H1 (cell line): ENCODE measurements around the gene NLRP6. TPM values are rescaled to one million over a fixed set of nuclear protein-coding genes. Genes with fewer than 3 reads are reported as not detected.

ENCODE experiments used
- CTCF ChIA-PET: fragments of 300-600 bp; sonication (Branson Sonifier 250); formaldehyde crosslinking; loops from one replicate; lab custom pipeline; 2021; ENCODE audit not compliant: partially characterized antibody; lab: Charles Lee
- POLR2A ChIA-PET: fragments of 300-600 bp; sonication (Branson Sonifier 250); formaldehyde crosslinking; loops from one replicate; lab custom pipeline; 2021; ENCODE audit warnings: inconsistent platforms; ENCODE audit not compliant: partially characterized antibody; lab: Charles Lee
- DNase-seq, 2 experiments: peaks; one replicate each; pipeline versions ENCODE4 v3.0.0 to v3.0.0-alpha.2; 2010 to 2022; ENCODE audit warnings: low spot score in 2 of 2, low read depth in 1 of 2, mixed read lengths in 1 of 2
- FAIRE-seq: peaks from 2 replicates; lab custom pipeline; 2011; peaks lifted over from hg19 to GRCh38; lab: Jason Lieb, UNC
- H2AFZ ChIP-seq: 2 replicates; pipeline ENCODE4 v1.8.1; 2012; ENCODE audit warnings: low read length, inconsistent platforms
- H2AK5ac ChIP-seq: 2 replicates; pipeline ENCODE4 v1.6.1; 2013; ENCODE audit warnings: low read depth, low read length
- H2BK120ac ChIP-seq: replicated peaks from 2 replicates; pipeline ENCODE3; 2013; ENCODE audit warnings: low read depth, low read length, inconsistent platforms
- H2BK12ac ChIP-seq: 2 replicates; pipeline ENCODE4 v1.6.1; 2013; ENCODE audit warnings: low read depth, low read length
- H2BK15ac ChIP-seq: 2 replicates; pipeline ENCODE4 v1.6.1; 2013; ENCODE audit warnings: low read length
- H2BK20ac ChIP-seq: 2 replicates; pipeline ENCODE4 v1.6.1; 2013; ENCODE audit warnings: low read length
- H2BK5ac ChIP-seq: 2 replicates; pipeline ENCODE4 v1.6.1; 2013; ENCODE audit warnings: low read depth, low read length
- H3K14ac ChIP-seq: 2 replicates; pipeline ENCODE4 v1.6.1; 2013; ENCODE audit warnings: inconsistent platforms; ENCODE audit not compliant: insufficient read length
- H3K18ac ChIP-seq: 2 replicates; pipeline ENCODE4 v1.6.1; 2013; ENCODE audit warnings: low read length; ENCODE audit errors: extremely low read depth
- H3K23ac ChIP-seq: 2 replicates; pipeline ENCODE4 v1.6.1; 2013; ENCODE audit warnings: inconsistent platforms; ENCODE audit not compliant: insufficient read length
- H3K23me2 ChIP-seq: 2 replicates; pipeline ENCODE4 v1.6.1; 2013; ENCODE audit warnings: low read depth, low read length
- H3K27ac ChIP-seq: 2 replicates; pipeline ENCODE4 v1.6.1; 2011; ENCODE audit warnings: low read depth, low read length, inconsistent platforms
- H3K27me3 ChIP-seq, 4 experiments: replicated peaks in 1 of 4; 1 replicate in 1 of 4; 2 replicates in 3 of 4; pipeline versions ENCODE4 v1.6.1 to v1.8.1; 2011 to 2013; ENCODE audit warnings: low read length in 3 of 4, mild to moderate bottlenecking in 3 of 4, inconsistent platforms in 2 of 4, mixed read lengths in 2 of 4, moderate library complexity in 1 of 4; ENCODE audit not compliant: control insufficient read depth in 3 of 4, insufficient read depth in 3 of 4; ENCODE audit errors: extremely low read depth in 1 of 4
- H3K36me3 ChIP-seq, 4 experiments: 2 replicates each; pipeline versions ENCODE4 v1.6.1 to v1.8.1; 2011 to 2013; ENCODE audit warnings: mild to moderate bottlenecking in 4 of 4, low read length in 3 of 4, moderate library complexity in 2 of 4, control low read depth in 1 of 4, inconsistent platforms in 1 of 4; ENCODE audit not compliant: insufficient read depth in 4 of 4, control insufficient read depth in 2 of 4
- H3K4ac ChIP-seq: replicated peaks from 2 replicates; pipeline ENCODE3; 2013; ENCODE audit warnings: low read length, low read depth, mixed read lengths, inconsistent platforms; ENCODE audit not compliant: insufficient read length
- H3K4me1 ChIP-seq, 4 experiments: replicated peaks in 1 of 4; 1 replicate in 1 of 4; 2 replicates in 3 of 4; pipeline versions ENCODE4 v1.6.1 to v1.8.1; 2011 to 2013; ENCODE audit warnings: low read length in 3 of 4, inconsistent platforms in 2 of 4, mixed read lengths in 1 of 4; ENCODE audit not compliant: insufficient read depth in 4 of 4, control insufficient read depth in 3 of 4
- H3K4me2 ChIP-seq, 2 experiments: 2 replicates each; pipeline versions ENCODE4 v1.6.1 to v1.8.1; 2011 to 2013; ENCODE audit warnings: low read depth in 2 of 2, low read length in 2 of 2, control low read depth in 1 of 2, inconsistent platforms in 1 of 2, mild to moderate bottlenecking in 1 of 2; ENCODE audit not compliant: insufficient read depth in 1 of 2
- H3K4me3 ChIP-seq, 4 experiments: fragments of 200-600, 300-600 bp in 1 of 4; sonication (generic), shearing (Covaris generic), sonication (Bioruptor Twin) in 1 of 4; 2 replicates each; pipeline versions ENCODE4 v1.5.1 to v1.8.1; 2011 to 2016; ENCODE audit warnings: low read length in 4 of 4, low read depth in 3 of 4, control low read depth in 2 of 4, inconsistent platforms in 2 of 4, mild to moderate bottlenecking in 2 of 4, mixed read lengths in 1 of 4, moderate library complexity in 1 of 4; ENCODE audit not compliant: insufficient read depth in 2 of 4; ENCODE audit errors: extremely low read depth in 1 of 4
- H3K56ac ChIP-seq: replicated peaks from 2 replicates; pipeline ENCODE3; 2013; ENCODE audit warnings: low read depth, mild to moderate bottlenecking, mixed read lengths, low read length, inconsistent platforms; ENCODE audit not compliant: insufficient read length
- H3K79me1 ChIP-seq: 2 replicates; pipeline ENCODE4 v1.6.1; 2013; ENCODE audit warnings: low read depth, low read length, control low read depth
- H3K79me2 ChIP-seq, 2 experiments: 2 replicates each; pipeline versions ENCODE4 v1.6.1 to v1.8.1; 2012 to 2013; ENCODE audit warnings: low read length in 2 of 2, mild to moderate bottlenecking in 2 of 2, inconsistent platforms in 1 of 2; ENCODE audit not compliant: insufficient read depth in 2 of 2, control insufficient read depth in 1 of 2
- H3K9ac ChIP-seq, 4 experiments: replicated peaks in 1 of 4; 1 replicate in 1 of 4; 2 replicates in 3 of 4; pipeline versions ENCODE4 v1.6.1 to v1.8.1; 2011 to 2013; ENCODE audit warnings: low read depth in 3 of 4, low read length in 3 of 4, control low read depth in 2 of 4, mild to moderate bottlenecking in 2 of 4, moderate library complexity in 2 of 4, inconsistent platforms in 1 of 4; ENCODE audit errors: extremely low read depth in 1 of 4
- H3K9me3 ChIP-seq, 2 experiments: 2 replicates each; pipeline versions ENCODE4 v1.6.1 to v1.8.1; 2012 to 2013; ENCODE audit warnings: mild to moderate bottlenecking in 2 of 2, moderate library complexity in 2 of 2, control low read depth in 1 of 2, inconsistent platforms in 1 of 2, low read depth in 1 of 2, low read length in 1 of 2, mixed read lengths in 1 of 2; ENCODE audit not compliant: insufficient read depth in 2 of 2
- H4K20me1 ChIP-seq, 2 experiments: replicated peaks in 1 of 2; 2 replicates each; pipeline versions ENCODE3 to v1.8.1; 2011 to 2013; ENCODE audit warnings: inconsistent platforms in 2 of 2, low read length in 2 of 2, mild to moderate bottlenecking in 1 of 2; ENCODE audit not compliant: insufficient read depth in 2 of 2, control insufficient read depth in 1 of 2
- H4K5ac ChIP-seq: 2 replicates; pipeline ENCODE4 v1.6.1; 2013; ENCODE audit warnings: low read length, low read depth, mixed read lengths, inconsistent platforms; ENCODE audit not compliant: insufficient read length
- H4K8ac ChIP-seq: 2 replicates; pipeline ENCODE4 v1.8.0; 2013; ENCODE audit warnings: mild to moderate bottlenecking, moderate library complexity, low read length, inconsistent platforms; ENCODE audit not compliant: insufficient read depth; ENCODE audit errors: extremely low read depth
- H4K91ac ChIP-seq: replicated peaks from 2 replicates; pipeline ENCODE3; 2013; ENCODE audit warnings: low read length, mixed read lengths, inconsistent platforms; ENCODE audit not compliant: insufficient read length
- BACH1 ChIP-seq: IDR thresholded peaks from 2 replicates; pipeline ENCODE4 v1.6.1; 2012; ENCODE audit warnings: low read length, improper control_type of control experiment
- CTCF ChIP-seq, 3 experiments: IDR thresholded peaks; 1 replicate in 2 of 3; 2 replicates in 1 of 3; pipeline versions ENCODE4 v1.5.1 to v1.6.1; 2011; ENCODE audit warnings: low read length in 3 of 3, mild to moderate bottlenecking in 3 of 3, inconsistent platforms in 2 of 3, low read depth in 1 of 3, moderate library complexity in 1 of 3; ENCODE audit not compliant: insufficient read depth in 1 of 3; ENCODE audit errors: control extremely low read depth in 1 of 3
- KDM5A ChIP-seq: fragments of 200-600 bp; IDR thresholded peaks from 2 replicates; pipeline ENCODE4 v1.7.1; 2012; ENCODE audit warnings: mild to moderate bottlenecking, low read length, inconsistent platforms, mixed read lengths
- MAFK ChIP-seq: IDR thresholded peaks from 2 replicates; pipeline ENCODE4 v1.6.1; 2012; ENCODE audit warnings: low read depth, mild to moderate bottlenecking, improper control_type of control experiment, low read length
- POU5F1 ChIP-seq: IDR thresholded peaks from 2 replicates; pipeline ENCODE4 v1.6.1; 2011; ENCODE audit warnings: low read depth, mild to moderate bottlenecking, low read length, moderate library complexity
- SIRT6 ChIP-seq: IDR thresholded peaks from one replicate; pipeline ENCODE4 v1.7.1; 2012; ENCODE audit warnings: low read length, inconsistent platforms
- SP2 ChIP-seq: IDR thresholded peaks from 2 replicates; pipeline ENCODE4 v1.6.1; 2012; ENCODE audit warnings: mild to moderate bottlenecking, low read length, inconsistent platforms
- SRF ChIP-seq: IDR thresholded peaks from 2 replicates; pipeline ENCODE4 v1.6.1; 2011; ENCODE audit warnings: mild to moderate bottlenecking, low read depth, low read length, moderate library complexity
- SUZ12 ChIP-seq: fragments of 200-600 bp; sonication (generic); IDR thresholded peaks from 2 replicates; pipeline ENCODE4 v1.6.1; 2012; ENCODE audit warnings: mild to moderate bottlenecking, inconsistent platforms, low read length, moderate library complexity, mixed read lengths
- TAF1 ChIP-seq: IDR thresholded peaks from 2 replicates; pipeline ENCODE4 v1.6.1; 2011; ENCODE audit warnings: mild to moderate bottlenecking, low read depth, low read length
- TCF12 ChIP-seq: IDR thresholded peaks from 2 replicates; pipeline ENCODE4 v1.6.1; 2011; ENCODE audit warnings: low read depth, mild to moderate bottlenecking, low read length
- YY1 ChIP-seq: IDR thresholded peaks from 2 replicates; pipeline ENCODE4 v1.6.1; 2011; ENCODE audit warnings: low read depth, mild to moderate bottlenecking, low read length
- WGBS, 2 experiments: shearing (Covaris generic) in 1 of 2; methylation state at CpG; one replicate each; pipeline versions ENCODE4 v1.1.6 to v1.1.7; 2013 to 2015; ENCODE audit warnings: low lambda C conversion rate in 2 of 2, mixed read lengths in 2 of 2, inconsistent platforms in 1 of 2, low coverage in 1 of 2, missing lambda C conversion rate in 1 of 2; ENCODE audit not compliant: insufficient replicate concordance in 2 of 2, insufficient coverage in 1 of 2, insufficient read length in 1 of 2; ENCODE audit errors: extremely low coverage in 1 of 2, missing lambda C conversion rate in 1 of 2; 5-methylcytosine and 5-hydroxymethylcytosine counted together
- polyA plus RNA-seq, 7 experiments: library from polyadenylated mRNA; depleted of rRNA in 3 of 7; stranded (reverse) in 5 of 7; unstranded in 2 of 7; fragments of >200 nt in 5 of 7; fragments of 200-250 nt in 2 of 7; gene quantifications; 1 replicate in 5 of 7; 2 replicates in 1 of 7; 4 replicates in 1 of 7; pipeline versions ENCODE4 v1.2.1 to v1.2.3, GENCODE V29; 2011 to 2013; ENCODE audit warnings: missing spikeins in 2 of 7, mixed read lengths in 2 of 7
- total RNA-seq: library from RNA; stranded (reverse); fragmentation: NEBNext Ultra II Directional; extraction: Animal tissue kit (Norgen Biotek cat#: 25700); gene quantifications from 2 replicates; pipeline ENCODE4 v1.2.1, GENCODE V29; 2021

The NLRP6 gene
- total and polyA plus RNA-seq, 2 of the 8 experiments (the other 6 are each of a cell fraction or from before 2014, with no cell fraction given) = not detected

DNA sequence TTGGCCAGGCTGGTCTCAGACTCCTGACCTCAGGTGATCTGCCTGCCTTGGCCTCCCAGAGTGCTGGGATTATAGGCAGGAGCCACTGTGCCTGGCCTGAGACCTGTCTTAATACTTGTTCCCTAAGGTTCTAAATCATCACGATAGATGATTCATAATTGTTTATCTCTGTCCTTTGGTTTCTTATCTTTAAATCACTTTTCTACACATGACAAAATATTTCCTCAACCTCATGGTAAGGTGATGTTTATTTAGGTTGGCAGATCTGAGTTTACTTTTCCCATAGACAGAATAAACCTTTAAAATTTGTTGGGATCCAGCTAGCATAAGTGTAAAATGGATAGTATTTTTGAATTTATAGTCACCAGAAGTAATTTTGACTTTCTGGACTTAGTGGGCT, 37.9 kb upstream of the NLRP6 start:
- H3K4me1 ChIP-seq = no peaks in the 10 kb centered on the region; a peak in 1 of 7 replicates
- H3K14ac ChIP-seq = no peak overlapping the region
- 96% methylated on average over 1 of the region's 1 CpG; no CpG with 5 or more reads in 1 of the 2 experiments for WGBS, 2 experiments
- H2BK5ac ChIP-seq = no peak overlapping the region
- no peak overlapping the region for H3K56ac ChIP-seq
- H3K27me3 ChIP-seq = no peaks in the 10 kb centered on the region
- no peak overlapping the region for H3K4ac ChIP-seq
- no peak overlapping the region for H2AK5ac ChIP-seq
- no peak overlapping the region for H2AFZ ChIP-seq
- H3K27ac ChIP-seq = no peak overlapping the region
- H3K4me2 ChIP-seq = no peak overlapping the region
- H2BK12ac ChIP-seq = no peak overlapping the region
- no peak overlapping the region for H3K9ac ChIP-seq
- H2BK120ac ChIP-seq = no peak overlapping the region
- peaks cover 14% of the 10 kb centered on the region for H3K23me2 ChIP-seq
- H4K20me1 ChIP-seq = peaks cover 0 to 5% of the 10 kb centered on the region in 2 experiments
- H4K91ac ChIP-seq = no peak overlapping the region
- H2BK15ac ChIP-seq = no peak overlapping the region
- no peak overlapping the region for H2BK20ac ChIP-seq
- H3K23ac ChIP-seq = no peak overlapping the region
- H3K36me3 ChIP-seq = peaks cover 4 to 26% (median 19%) of the 10 kb centered on the region in 4 experiments
- H3K9me3 ChIP-seq = no peaks in the 10 kb centered on the region
- no peak overlapping the region for H3K18ac ChIP-seq
- ChIA-PET POLR2A (no interaction called here), CTCF (interaction anchor here (1.0 to 8.7 kb wide), 5 partner anchors 13 to 122 kb away, joined by 3 to 88 read pairs (median 4); no protein-coding TSS in a partner anchor)
- H4K8ac ChIP-seq = no peak overlapping the region
- DNase-seq = no peak
- no peak overlapping the region for H4K5ac ChIP-seq
- peaks cover 9 to 27% of the 10 kb centered on the region in 2 experiments for H3K79me2 ChIP-seq
- no peak for FAIRE-seq
- H3K4me3 ChIP-seq = no peak overlapping the region
- peaks cover 2% of the 10 kb centered on the region; the same call in 1 of the 2 replicates for H3K79me1 ChIP-seq
- TF ChIP-seq CTCF (IDR thresholded peaks at IDR 0.05; ENCODE audit: control extremely low read depth in 1 of 3, insufficient read depth in 1 of 3, low read depth in 1 of 3, low read length in 3 of 3) = no peak
- no peak for TF ChIP-seq SIRT6
- no peak for TF ChIP-seq TCF12
- TF ChIP-seq SRF = no peak
- no peak for TF ChIP-seq SUZ12
- TF ChIP-seq YY1 = no peak
- TF ChIP-seq BACH1 = no peak
- TF ChIP-seq KDM5A = no peak
- no peak for TF ChIP-seq SP2
- TF ChIP-seq POU5F1 = no peak
- TF ChIP-seq TAF1 = no peak
- TF ChIP-seq MAFK = no peak
